ENCODE measurements around the gene PUSL1. TPM values are rescaled to one million over a fixed set of nuclear protein-coding genes. Genes with fewer than 3 reads are reported as not detected.
A peak's percentile ranks its signal among the peaks of the same experiment; 100 is the strongest.

PUSL1 gene
- total and polyA plus RNA-seq, 2 experiments from 2014 or later: 41.5 to 55.8 TPM

DNA sequence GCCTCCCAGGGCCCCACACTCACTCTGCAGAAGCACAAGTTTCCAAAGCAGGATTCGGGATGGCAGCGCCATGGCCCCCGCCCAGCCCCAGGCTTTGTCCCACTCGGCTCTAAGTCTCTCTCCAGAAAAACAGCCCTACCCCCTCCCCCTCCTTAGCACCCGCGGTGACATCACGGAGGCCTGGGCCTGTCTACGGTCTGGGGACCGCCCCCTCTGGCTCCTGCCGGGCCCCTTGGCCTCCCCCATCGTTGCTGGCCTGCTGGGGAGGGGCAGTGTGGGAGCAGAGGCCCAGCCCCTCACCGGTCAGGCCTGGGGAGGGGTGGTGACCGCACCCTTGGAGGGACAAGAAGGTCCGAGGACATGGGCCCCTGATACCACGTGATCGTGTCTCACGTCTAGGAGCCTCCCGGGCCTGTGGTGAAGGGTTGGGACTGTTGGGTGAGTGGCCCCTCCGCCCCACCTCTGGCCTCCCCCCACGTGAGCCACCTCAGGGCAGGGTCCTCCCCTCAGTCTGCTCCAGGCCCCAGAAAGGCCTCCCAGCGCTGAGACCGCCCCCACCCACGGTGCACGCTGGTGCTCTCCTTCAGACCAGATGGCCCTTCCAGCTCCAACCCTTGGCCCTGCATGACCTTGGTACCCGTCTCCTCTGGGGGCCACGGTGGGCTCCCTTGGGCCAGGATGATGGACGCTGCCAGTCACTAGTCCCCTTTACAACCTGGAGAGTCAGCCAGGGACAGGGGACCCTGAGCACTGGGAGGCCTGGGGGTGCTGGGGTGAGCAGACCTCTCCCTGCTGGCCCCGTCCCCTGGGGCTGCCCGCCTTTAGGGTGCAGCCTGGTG lies 50.3 kb downstream of the PUSL1 start, which contains the start of gene MXRA8 (continued):
- no peak for TF ChIP-seq ZNF462 (CRISPR knock-in tag; IDR thresholded peaks at IDR 0.05)

DNA sequence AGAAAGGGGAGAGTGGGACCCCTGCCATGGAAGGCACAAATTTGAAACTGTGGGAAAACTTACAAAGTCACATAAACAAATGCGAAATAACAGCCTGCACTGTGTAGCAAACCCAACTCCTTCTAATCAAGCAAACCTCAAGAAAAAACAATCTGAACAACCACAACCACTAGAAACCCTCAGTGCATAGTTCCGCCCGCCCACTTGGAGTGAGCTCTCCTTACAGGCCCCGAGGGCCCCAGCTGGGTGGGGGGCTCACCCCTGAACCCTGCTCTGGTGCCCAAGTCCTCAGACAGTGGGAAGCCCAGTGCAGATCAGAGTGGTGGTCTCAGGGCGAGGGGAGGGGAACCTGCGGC lies 50.9 kb downstream of the PUSL1 start:
- peaks cover 13% of the 10 kb centered on the region for H3K27me3 ChIP-seq (ENCODE audit: insufficient read depth)
- H3K4me3 ChIP-seq: no peak overlapping the region
- H3K9me3 Mint-ChIP-seq: no peaks in the 10 kb centered on the region; the same call in 2 of the 3 replicates
- no peak overlapping the region for H2AFZ ChIP-seq
- H3K36me3 Mint-ChIP-seq (ENCODE audit: low read depth): no peaks in the 10 kb centered on the region
- peaks cover 22% of the 10 kb centered on the region for H3K4me1 ChIP-seq (ENCODE audit: insufficient read depth)
- peaks cover 21% of the 10 kb centered on the region for H3K27me3 Mint-ChIP-seq (ENCODE audit: insufficient read depth, low read depth, poor library complexity)
- DNase-seq (ENCODE audit: low spot score) (no peak), ATAC-seq (no peak)
- H3K4me1 Mint-ChIP-seq: peaks cover 31% of the 10 kb centered on the region
- H3K27ac Mint-ChIP-seq: peak overlapping the region; percentile 44; the same call in 1 of the 2 replicates
- no peak overlapping the region for H3K27ac ChIP-seq (ENCODE audit: low read depth)
- no peak overlapping the region for H3K4me2 ChIP-seq
- no peaks in the 10 kb centered on the region for H3K36me3 ChIP-seq (ENCODE audit: insufficient read depth)
- H3K9me2 ChIP-seq (ENCODE audit: insufficient read depth): no peaks in the 10 kb centered on the region
- peak overlapping the region; percentile 24; the same call in 1 of the 3 replicates for H3K4me3 Mint-ChIP-seq
- H3K79me2 ChIP-seq (replicated peaks; ENCODE audit: insufficient read depth): no peaks in the 10 kb centered on the region
- H3F3A ChIP-seq (replicated peaks; ENCODE audit: low read depth): peaks cover 19% of the 10 kb centered on the region; the same call in 1 of the 2 replicates
- H4K20me1 ChIP-seq (replicated peaks; ENCODE audit: insufficient read depth): no peaks in the 10 kb centered on the region
- no peak for TF ChIP-seq STAT1 (IDR thresholded peaks at IDR 0.05; ENCODE audit: unreplicated experiment)
- TF ChIP-seq POLR2AphosphoS5 (IDR thresholded peaks at IDR 0.05; ENCODE audit: low read depth): no peak
- TF ChIP-seq ZNF462 (CRISPR knock-in tag; IDR thresholded peaks at IDR 0.05): no peak
- no peak for TF ChIP-seq ZNF331 (CRISPR knock-in tag; IDR thresholded peaks at IDR 0.05; ENCODE audit: low read depth)
- TF ChIP-seq, protein P1, sequence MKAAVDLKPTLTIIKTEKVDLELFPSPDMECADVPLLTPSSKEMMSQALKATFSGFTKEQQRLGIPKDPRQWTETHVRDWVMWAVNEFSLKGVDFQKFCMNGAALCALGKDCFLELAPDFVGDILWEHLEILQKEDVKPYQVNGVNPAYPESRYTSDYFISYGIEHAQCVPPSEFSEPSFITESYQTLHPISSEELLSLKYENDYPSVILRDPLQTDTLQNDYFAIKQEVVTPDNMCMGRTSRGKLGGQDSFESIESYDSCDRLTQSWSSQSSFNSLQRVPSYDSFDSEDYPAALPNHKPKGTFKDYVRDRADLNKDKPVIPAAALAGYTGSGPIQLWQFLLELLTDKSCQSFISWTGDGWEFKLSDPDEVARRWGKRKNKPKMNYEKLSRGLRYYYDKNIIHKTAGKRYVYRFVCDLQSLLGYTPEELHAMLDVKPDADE (IDR thresholded peaks at IDR 0.05): no peak

All from GM23338 (cell line).